MCF 10A (cell line): ENCODE results near the gene UBE2E3. TPM values are rescaled to one million over a fixed set of nuclear protein-coding genes. Genes with fewer than 3 reads are reported as not detected.

Experiments
- BruUV-seq: library from RNA; stranded (reverse); fragments of 400-500 nt; replicated peaks from 2 replicates; lab custom pipeline; 2021; lab: Mats Ljungman, UMichigan
- CTCF ChIA-PET: fragments of 300-600 bp; sonication (Branson Sonifier 250); formaldehyde crosslinking; extraction: SDS; loops from one replicate; lab custom pipeline; 2021; ENCODE audit warnings: antibody characterized with exemption, inconsistent platforms; lab: Yijun Ruan, JAX
- POLR2A ChIA-PET: fragments of 300-600, 350-650 bp; sonication (Branson Sonifier 250); formaldehyde crosslinking; extraction: SDS; loops from one replicate; lab custom pipeline; 2020; ENCODE audit warnings: antibody characterized with exemption, inconsistent platforms; lab: Yijun Ruan, JAX
- DNase-seq: peaks from one replicate; pipeline ENCODE4 v3.0.0-alpha.2; 2018; ENCODE audit not compliant: unreplicated experiment
- H3K27ac Mint-ChIP-seq: one replicate; pipeline ENCODE4 v1.8.0; 2022; ENCODE audit warnings: mild to moderate bottlenecking, low read depth, mixed read lengths; ENCODE audit not compliant: unreplicated experiment
- H3K27me3 Mint-ChIP-seq: one replicate; pipeline ENCODE4 v1.8.0; 2022; ENCODE audit warnings: mixed read lengths; ENCODE audit not compliant: insufficient read depth, unreplicated experiment
- H3K36me3 Mint-ChIP-seq: one replicate; pipeline ENCODE4 v1.8.0; 2022; ENCODE audit warnings: mild to moderate bottlenecking, moderate library complexity, mixed read lengths; ENCODE audit not compliant: insufficient read depth, unreplicated experiment
- H3K4me1 Mint-ChIP-seq: one replicate; pipeline ENCODE4 v1.8.0; 2022; ENCODE audit warnings: mixed read lengths; ENCODE audit not compliant: insufficient read depth, unreplicated experiment
- H3K4me3 Mint-ChIP-seq: one replicate; pipeline ENCODE4 v1.8.0; 2022; ENCODE audit warnings: mild to moderate bottlenecking, moderate library complexity, mixed read lengths; ENCODE audit not compliant: unreplicated experiment
- H3K9me3 Mint-ChIP-seq: one replicate; pipeline ENCODE4 v1.8.0; 2022; ENCODE audit warnings: mixed read lengths; ENCODE audit not compliant: unreplicated experiment
- CTCF ChIP-seq: fragments of 200-600 bp; IDR thresholded peaks from one replicate; pipeline ENCODE4 v1.8.0; 2022; ENCODE audit warnings: antibody characterized with exemption, mild to moderate bottlenecking; ENCODE audit not compliant: unreplicated experiment
- intact Hi-C: fragments of 100-400 bp; cut with micrococcal nuclease; formaldehyde crosslinking; loops from 2 replicates; pipeline ENCODE4 v1.14.1; 2022
- total RNA-seq: library from RNA; stranded (reverse); gene quantifications from 2 replicates; pipeline ENCODE4 v1.2.3, GENCODE V29; 2022

Gene UBE2E3
- total RNA-seq, 1 experiment from 2014 or later: 69.3 TPM

GRCh38 chr2:180944372-180944771 lies 36.0 kb upstream of the UBE2E3 start:
- no peak for DNase-seq
- intact Hi-C loops: no loop called here
- TF ChIP-seq CTCF: no peak
- Mint-ChIP-seq H3K36me3 (no peaks in the 10 kb centered on the region), H3K27ac (no peak overlapping the region), H3K9me3 (no peaks in the 10 kb centered on the region), H3K4me1 (no peaks in the 10 kb centered on the region), H3K4me3 (no peak overlapping the region), H3K27me3 (no peaks in the 10 kb centered on the region)
- ChIA-PET POLR2A (no interaction called here), CTCF (interaction anchor here (0.6 kb wide), 1 partner anchor 11 kb away, joined by 3 read pairs; no protein-coding TSS in a partner anchor)
- BruUV-seq: no TSS peak

GRCh38 chr2:180947208-180947689 lies 33.2 kb upstream of the UBE2E3 start:
- BruUV-seq: no TSS peak
- CTCF ChIA-PET: no interaction called here
- intact Hi-C loops: no loop called here
- H3K36me3 Mint-ChIP-seq: no peaks in the 10 kb centered on the region
- H3K4me3 Mint-ChIP-seq: no peak overlapping the region
- no peak for DNase-seq
- no peak for TF ChIP-seq CTCF
- H3K4me1 Mint-ChIP-seq: no peaks in the 10 kb centered on the region
- H3K27me3 Mint-ChIP-seq: no peaks in the 10 kb centered on the region
- POLR2A ChIA-PET: no interaction called here
- H3K9me3 Mint-ChIP-seq: peaks cover 4% of the 10 kb centered on the region
- H3K27ac Mint-ChIP-seq: no peak overlapping the region

GRCh38 chr2:180949896-180950295 lies 30.5 kb upstream of the UBE2E3 start:
- no TSS peak for BruUV-seq
- Mint-ChIP-seq H3K27me3 (no peaks in the 10 kb centered on the region), H3K9me3 (peaks cover 6% of the 10 kb centered on the region), H3K36me3 (no peaks in the 10 kb centered on the region), H3K4me3 (no peak overlapping the region), H3K4me1 (no peaks in the 10 kb centered on the region), H3K27ac (no peak overlapping the region)
- no peak for TF ChIP-seq CTCF
- intact Hi-C loops: no loop called here
- POLR2A ChIA-PET: interaction anchor here (1.0 kb wide), 1 partner anchor 30 kb away, joined by 3 read pairs; no protein-coding TSS in a partner anchor
- CTCF ChIA-PET: interaction anchor here (0.6 kb wide), 1 partner anchor 849 kb away, joined by 3 read pairs; no protein-coding TSS in a partner anchor
- DNase-seq: no peak

- Mint-ChIP-seq H3K4me1 (no peaks in the 10 kb centered on the region), H3K9me3 (peaks cover 6% of the 10 kb centered on the region), H3K27ac (no peak overlapping the region), H3K27me3 (no peaks in the 10 kb centered on the region), H3K36me3 (no peaks in the 10 kb centered on the region), H3K4me3 (no peak overlapping the region)
- no peak for DNase-seq
- ChIA-PET CTCF (no interaction called here), POLR2A (no interaction called here)
- intact Hi-C loops: no loop called here
- TF ChIP-seq CTCF: no peak
- BruUV-seq: no TSS peak
Measured at GRCh38 chr2:180952082-180952481, 28.3 kb upstream of the UBE2E3 start.
